ENCODE measurements around the gene CELF2. TPM values are rescaled to one million over a fixed set of nuclear protein-coding genes. Genes with fewer than 3 reads are reported as not detected.
"Not testable (repeated sequence)": the region's sequence is repeated elsewhere in the genome, so short reads cannot be mapped to it uniquely, and the experiment has no call there.

The CELF2 gene
- total RNA-seq, 1 donor from 2014 or later, result 31.8 TPM

GRCh38 chr10:11344081-11344480 lies 326.4 kb downstream of the CELF2 start:
- H3K9ac ChIP-seq (ENCODE audit: low read depth in 1 of 3, low read length in 3 of 3), result no peak overlapping the region
- no peaks in the 10 kb centered on the region for H3K9me3 ChIP-seq (ENCODE audit: control insufficient read depth in 3 of 3, low read length in 3 of 3)
- H3K27me3 ChIP-seq (ENCODE audit: control insufficient read depth in 3 of 3, insufficient read depth in 3 of 3, low read length in 3 of 3), result peaks cover 0 to 5% (median 3%) of the 10 kb centered on the region in 3 donors
- no peak overlapping the region for H3K4me3 ChIP-seq (ENCODE audit: low read length in 3 of 3)
- peaks cover 0 to 2% (median 0%) of the 10 kb centered on the region in 3 donors for H3K4me1 ChIP-seq (ENCODE audit: control insufficient read depth in 3 of 3, insufficient read depth in 3 of 3, low read length in 3 of 3)
- H3K27ac ChIP-seq (ENCODE audit: low read depth, low read length), result no peak overlapping the region
- H3K36me3 ChIP-seq (ENCODE audit: control insufficient read depth in 3 of 3, insufficient read depth in 3 of 3, low read length in 3 of 3), result no peaks in the 10 kb centered on the region

GRCh38 chr10:11344550-11344949 lies 326.9 kb downstream of the CELF2 start:
- Histone ChIP-seq H3K36me3 (ENCODE audit: control insufficient read depth in 3 of 3, insufficient read depth in 3 of 3, low read length in 3 of 3) (no peaks in the 10 kb centered on the region), H3K4me3 (ENCODE audit: low read length in 3 of 3) (no peak overlapping the region), H3K4me1 (ENCODE audit: control insufficient read depth in 3 of 3, insufficient read depth in 3 of 3, low read length in 3 of 3) (peaks cover 0 to 2% (median 0%) of the 10 kb centered on the region in 3 donors), H3K9me3 (ENCODE audit: control insufficient read depth in 3 of 3, low read length in 3 of 3) (no peaks in the 10 kb centered on the region), H3K27me3 (ENCODE audit: control insufficient read depth in 3 of 3, insufficient read depth in 3 of 3, low read length in 3 of 3) (peaks cover 0 to 3% (median 2%) of the 10 kb centered on the region in 3 donors), H3K27ac (ENCODE audit: low read depth, low read length) (no peak overlapping the region), H3K9ac (ENCODE audit: low read depth in 1 of 3, low read length in 3 of 3) (no peak overlapping the region)

- no peak overlapping the region for H3K9ac ChIP-seq (ENCODE audit: low read depth in 1 of 3, low read length in 3 of 3)
- peaks cover 0 to 2% (median 0%) of the 10 kb centered on the region in 3 donors for H3K4me1 ChIP-seq (ENCODE audit: control insufficient read depth in 3 of 3, insufficient read depth in 3 of 3, low read length in 3 of 3)
- peaks cover 0 to 2% (median 0%) of the 10 kb centered on the region in 3 donors for H3K27me3 ChIP-seq (ENCODE audit: control insufficient read depth in 3 of 3, insufficient read depth in 3 of 3, low read length in 3 of 3)
- H3K27ac ChIP-seq (ENCODE audit: low read depth, low read length), result no peak overlapping the region
- H3K36me3 ChIP-seq (ENCODE audit: control insufficient read depth in 3 of 3, insufficient read depth in 3 of 3, low read length in 3 of 3), result no peaks in the 10 kb centered on the region
- H3K9me3 ChIP-seq (ENCODE audit: control insufficient read depth in 3 of 3, low read length in 3 of 3), result no peaks in the 10 kb centered on the region
- H3K4me3 ChIP-seq (ENCODE audit: low read length in 3 of 3), result no peak overlapping the region
Measured at GRCh38 chr10:11345224-11346054, 327.8 kb downstream of the CELF2 start.

- H3K27ac ChIP-seq (ENCODE audit: low read depth, low read length); H3K4me1 ChIP-seq (ENCODE audit: control insufficient read depth in 3 of 3, insufficient read depth in 3 of 3, low read length in 3 of 3); H3K9ac ChIP-seq (ENCODE audit: low read depth in 1 of 3, low read length in 3 of 3); H3K9me3 ChIP-seq (ENCODE audit: control insufficient read depth in 3 of 3, low read length in 3 of 3); H3K27me3 ChIP-seq (ENCODE audit: control insufficient read depth in 3 of 3, insufficient read depth in 3 of 3, low read length in 3 of 3); H3K4me3 ChIP-seq (ENCODE audit: low read length in 3 of 3); H3K36me3 ChIP-seq (ENCODE audit: control insufficient read depth in 3 of 3, insufficient read depth in 3 of 3, low read length in 3 of 3): not testable (repeated sequence)
Measured at GRCh38 chr10:11347580-11347979, 329.9 kb downstream of the CELF2 start.

- Histone ChIP-seq H3K9me3 (ENCODE audit: control insufficient read depth in 3 of 3, low read length in 3 of 3) (no peaks in the 10 kb centered on the region), H3K27me3 (ENCODE audit: control insufficient read depth in 3 of 3, insufficient read depth in 3 of 3, low read length in 3 of 3) (peaks cover 0 to 3% (median 0%) of the 10 kb centered on the region in 3 donors), H3K4me1 (ENCODE audit: control insufficient read depth in 3 of 3, insufficient read depth in 3 of 3, low read length in 3 of 3) (no peaks in the 10 kb centered on the region), H3K9ac (ENCODE audit: low read depth in 1 of 3, low read length in 3 of 3) (no peak overlapping the region), H3K36me3 (ENCODE audit: control insufficient read depth in 3 of 3, insufficient read depth in 3 of 3, low read length in 3 of 3) (no peaks in the 10 kb centered on the region), H3K27ac (ENCODE audit: low read depth, low read length) (no peak overlapping the region), H3K4me3 (ENCODE audit: low read length in 3 of 3) (no peak overlapping the region)
Measured at GRCh38 chr10:11351801-11352200, 334.1 kb downstream of the CELF2 start.

- no peaks in the 10 kb centered on the region for H3K36me3 ChIP-seq (ENCODE audit: control insufficient read depth in 3 of 3, insufficient read depth in 3 of 3, low read length in 3 of 3)
Measured at GRCh38 chr10:11353006-11353896, 335.6 kb downstream of the CELF2 start.

GRCh38 chr10:11354823-11355222 lies 337.2 kb downstream of the CELF2 start:
- Histone ChIP-seq H3K9ac (ENCODE audit: low read depth in 1 of 3, low read length in 3 of 3) (no peak overlapping the region), H3K27me3 (ENCODE audit: control insufficient read depth in 3 of 3, insufficient read depth in 3 of 3, low read length in 3 of 3) (peaks cover 0 to 3% (median 0%) of the 10 kb centered on the region in 3 donors), H3K27ac (ENCODE audit: low read depth, low read length) (no peak overlapping the region), H3K4me1 (ENCODE audit: control insufficient read depth in 3 of 3, insufficient read depth in 3 of 3, low read length in 3 of 3) (peaks cover 0 to 4% (median 0%) of the 10 kb centered on the region in 3 donors), H3K36me3 (ENCODE audit: control insufficient read depth in 3 of 3, insufficient read depth in 3 of 3, low read length in 3 of 3) (no peaks in the 10 kb centered on the region), H3K4me3 (ENCODE audit: low read length in 3 of 3) (no peak overlapping the region), H3K9me3 (ENCODE audit: control insufficient read depth in 3 of 3, low read length in 3 of 3) (no peaks in the 10 kb centered on the region)

More at GRCh38 chr10:11353006-11353896, 335.6 kb downstream of the CELF2 start:
- Histone ChIP-seq H3K9ac (ENCODE audit: low read depth in 1 of 3, low read length in 3 of 3) (no peak overlapping the region), H3K9me3 (ENCODE audit: control insufficient read depth in 3 of 3, low read length in 3 of 3) (no peaks in the 10 kb centered on the region), H3K27ac (ENCODE audit: low read depth, low read length) (no peak overlapping the region), H3K4me1 (ENCODE audit: control insufficient read depth in 3 of 3, insufficient read depth in 3 of 3, low read length in 3 of 3) (peaks cover 0 to under 1% (median 0%) of the 10 kb centered on the region in 3 donors), H3K27me3 (ENCODE audit: control insufficient read depth in 3 of 3, insufficient read depth in 3 of 3, low read length in 3 of 3) (peaks cover 0 to 3% (median 0%) of the 10 kb centered on the region in 3 donors), H3K4me3 (ENCODE audit: low read length in 3 of 3) (no peak overlapping the region)

GRCh38 chr10:11355592-11355991 lies 337.9 kb downstream of the CELF2 start:
- Histone ChIP-seq H3K9ac (ENCODE audit: low read depth in 1 of 3, low read length in 3 of 3) (no peak overlapping the region), H3K4me3 (ENCODE audit: low read length in 3 of 3) (no peak overlapping the region), H3K36me3 (ENCODE audit: control insufficient read depth in 3 of 3, insufficient read depth in 3 of 3, low read length in 3 of 3) (no peaks in the 10 kb centered on the region), H3K27me3 (ENCODE audit: control insufficient read depth in 3 of 3, insufficient read depth in 3 of 3, low read length in 3 of 3) (peaks cover 0 to 3% (median 0%) of the 10 kb centered on the region in 3 donors), H3K27ac (ENCODE audit: low read depth, low read length) (no peak overlapping the region), H3K9me3 (ENCODE audit: control insufficient read depth in 3 of 3, low read length in 3 of 3) (no peaks in the 10 kb centered on the region), H3K4me1 (ENCODE audit: control insufficient read depth in 3 of 3, insufficient read depth in 3 of 3, low read length in 3 of 3) (peaks cover 0 to 6% (median 0%) of the 10 kb centered on the region in 3 donors)

- no peak overlapping the region for H3K4me3 ChIP-seq (ENCODE audit: low read length in 3 of 3)
- H3K36me3 ChIP-seq (ENCODE audit: control insufficient read depth in 3 of 3, insufficient read depth in 3 of 3, low read length in 3 of 3), result no peaks in the 10 kb centered on the region
- H3K9me3 ChIP-seq (ENCODE audit: control insufficient read depth in 3 of 3, low read length in 3 of 3), result no peaks in the 10 kb centered on the region
- H3K4me1 ChIP-seq (ENCODE audit: control insufficient read depth in 3 of 3, insufficient read depth in 3 of 3, low read length in 3 of 3), result peaks cover 0 to 6% (median 0%) of the 10 kb centered on the region in 3 donors
- H3K27me3 ChIP-seq (ENCODE audit: control insufficient read depth in 3 of 3, insufficient read depth in 3 of 3, low read length in 3 of 3), result no peaks in the 10 kb centered on the region
- H3K27ac ChIP-seq (ENCODE audit: low read depth, low read length), result no peak overlapping the region
- H3K9ac ChIP-seq (ENCODE audit: low read depth in 1 of 3, low read length in 3 of 3), result no peak overlapping the region
Measured at GRCh38 chr10:11357439-11357838, 339.8 kb downstream of the CELF2 start.
